ENCODE measurements around the gene UGGT2. TPM values are rescaled to one million over a fixed set of nuclear protein-coding genes. Genes with fewer than 3 reads are reported as not detected.

The UGGT2 gene
- total RNA-seq, 1 experiment from 2014 or later: 34.5 TPM

DNA sequence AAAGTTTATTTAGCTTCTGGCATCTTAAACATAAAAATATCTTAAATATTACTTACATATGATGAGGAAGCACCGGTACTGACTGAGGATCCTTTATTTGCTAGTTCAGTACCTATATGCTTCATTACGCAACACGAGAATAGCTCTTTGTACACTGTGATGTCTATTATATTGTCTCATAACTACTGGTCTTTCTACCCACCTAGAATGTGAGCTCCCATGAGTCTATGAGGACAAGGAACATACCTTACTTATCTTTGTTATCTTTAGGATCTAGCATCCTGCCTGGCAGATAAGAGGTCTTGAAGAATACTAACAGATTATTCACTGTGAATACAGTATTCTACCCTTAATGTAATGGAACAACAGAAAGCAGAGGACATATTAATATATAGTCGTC, 251.4 kb downstream of the UGGT2 start:
- Histone ChIP-seq H3K27ac (ENCODE audit: insufficient read length, low read depth, low read length) (no peak overlapping the region), H3K23ac (ENCODE audit: insufficient read length, low read depth, low read length) (no peak overlapping the region), H3K23me2 (ENCODE audit: insufficient read length, low read depth, low read length, poor library complexity, severe bottlenecking) (no peaks in the 10 kb centered on the region), H3K79me2 (ENCODE audit: insufficient read depth, low read length) (no peaks in the 10 kb centered on the region), H3K56ac (ENCODE audit: insufficient read length, low read depth, low read length) (no peak overlapping the region), H2BK5ac (ENCODE audit: insufficient read length, low read length) (no peak overlapping the region), H4K91ac (ENCODE audit: insufficient read length, low read depth, low read length) (no peak overlapping the region), H2BK12ac (ENCODE audit: insufficient read length, low read depth, low read length) (no peak overlapping the region), H2AFZ (ENCODE audit: low read length) (no peak overlapping the region), H2BK20ac (ENCODE audit: low read depth, low read length, poor library complexity, severe bottlenecking) (no peak overlapping the region), H3K79me1 (ENCODE audit: insufficient read depth, low read depth, low read length, poor library complexity, severe bottlenecking) (no peaks in the 10 kb centered on the region), H3K4me2 (ENCODE audit: insufficient read depth, insufficient read length, low read length) (no peak overlapping the region), H3K27me3 (ENCODE audit: insufficient read depth, low read length) (no peaks in the 10 kb centered on the region), H2AK5ac (ENCODE audit: insufficient read length, low read length) (no peak overlapping the region), H2BK15ac (ENCODE audit: low read depth, low read length) (no peak overlapping the region), H3K18ac (ENCODE audit: insufficient read length, low read depth, low read length) (no peak overlapping the region), H4K5ac (ENCODE audit: insufficient read length, low read depth, low read length) (no peak overlapping the region), H2BK120ac (ENCODE audit: low read depth, low read length, poor library complexity, severe bottlenecking) (no peak overlapping the region), H3K14ac (ENCODE audit: insufficient read depth, low read length) (no peak overlapping the region), H3K9ac (ENCODE audit: extremely low read depth, insufficient read length, low read length) (no peak overlapping the region), H3K4ac (ENCODE audit: low read depth, low read length) (no peak overlapping the region), H4K20me1 (ENCODE audit: control insufficient read depth, insufficient read depth, insufficient read length) (no peaks in the 10 kb centered on the region), H3K4me1 (ENCODE audit: insufficient read depth, low read length) (no peaks in the 10 kb centered on the region), H4K8ac (replicated peaks; ENCODE audit: insufficient read length, low read depth, low read length) (no peak overlapping the region), H3T11ph (ENCODE audit: low read length) (no peak overlapping the region), H3K9me3 (ENCODE audit: control insufficient read depth, low read depth, low read length) (no peaks in the 10 kb centered on the region)
- Mint-ChIP-seq H3K36me3 (ENCODE audit: insufficient read depth in 1 of 3, low read depth in 3 of 3) (peaks cover 10 to 14% (median 12%) of the 10 kb centered on the region in 3 experiments), H3K27ac (no peak overlapping the region; a peak in 1 of 7 replicates), H3K4me3 (no peak overlapping the region), H3K27me3 (ENCODE audit: low read depth) (no peaks in the 10 kb centered on the region), H3K4me1 (no peaks in the 10 kb centered on the region), H3K9me3 (peaks cover 5 to 22% of the 10 kb centered on the region in 2 experiments; a peak in 4 of 5 replicates)
- TF ChIP-seq, protein P1, sequence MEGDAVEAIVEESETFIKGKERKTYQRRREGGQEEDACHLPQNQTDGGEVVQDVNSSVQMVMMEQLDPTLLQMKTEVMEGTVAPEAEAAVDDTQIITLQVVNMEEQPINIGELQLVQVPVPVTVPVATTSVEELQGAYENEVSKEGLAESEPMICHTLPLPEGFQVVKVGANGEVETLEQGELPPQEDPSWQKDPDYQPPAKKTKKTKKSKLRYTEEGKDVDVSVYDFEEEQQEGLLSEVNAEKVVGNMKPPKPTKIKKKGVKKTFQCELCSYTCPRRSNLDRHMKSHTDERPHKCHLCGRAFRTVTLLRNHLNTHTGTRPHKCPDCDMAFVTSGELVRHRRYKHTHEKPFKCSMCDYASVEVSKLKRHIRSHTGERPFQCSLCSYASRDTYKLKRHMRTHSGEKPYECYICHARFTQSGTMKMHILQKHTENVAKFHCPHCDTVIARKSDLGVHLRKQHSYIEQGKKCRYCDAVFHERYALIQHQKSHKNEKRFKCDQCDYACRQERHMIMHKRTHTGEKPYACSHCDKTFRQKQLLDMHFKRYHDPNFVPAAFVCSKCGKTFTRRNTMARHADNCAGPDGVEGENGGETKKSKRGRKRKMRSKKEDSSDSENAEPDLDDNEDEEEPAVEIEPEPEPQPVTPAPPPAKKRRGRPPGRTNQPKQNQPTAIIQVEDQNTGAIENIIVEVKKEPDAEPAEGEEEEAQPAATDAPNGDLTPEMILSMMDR (conservative IDR thresholded peaks at IDR 0.05): no peak
- no CpG with 5 or more reads among the region's 4 CpGs for WGBS (ENCODE audit: extremely low coverage, insufficient read length, low lambda C conversion rate)
- DNase-seq: no peak
